ENCODE measurements around the gene CYP4F2.

- TF ChIP-seq CTCF (IDR thresholded peaks at IDR 0.05 in 4 of 5, conservative IDR thresholded peaks at IDR 0.05 in 1 of 5), result no peak
- no peak for TF ChIP-seq POLR2A (IDR thresholded peaks at IDR 0.05)
Measured at GRCh38 chr19:15840833-15841232, 57.0 kb downstream of the CYP4F2 start.
